Measurements from ENCODE around the gene LDLRAD3.

LDLRAD3 gene

GRCh38 chr11:36078686-36079055, 134.8 kb downstream of the LDLRAD3 start:
- DNase-seq: no peak

- no peak for DNase-seq
Measured at GRCh38 chr11:36079878-36080675, 136.2 kb downstream of the LDLRAD3 start.

GRCh38 chr11:36081274-36081945, 137.5 kb downstream of the LDLRAD3 start:
- DNase-seq: no peak

GRCh38 chr11:36086366-36086765, 142.5 kb downstream of the LDLRAD3 start:
- no peak for DNase-seq

- no peak for DNase-seq
Measured at GRCh38 chr11:36088266-36088972, 144.6 kb downstream of the LDLRAD3 start.

GRCh38 chr11:36089920-36090319, 146.1 kb downstream of the LDLRAD3 start:
- no peak for DNase-seq

GRCh38 chr11:36090356-36091109, 146.7 kb downstream of the LDLRAD3 start:
- DNase-seq: no peak

GRCh38 chr11:36091256-36091811, 147.5 kb downstream of the LDLRAD3 start:
- DNase-seq: no peak

GRCh38 chr11:36092314-36093030, 148.6 kb downstream of the LDLRAD3 start:
- DNase-seq: no peak

- DNase-seq: no peak
Measured at GRCh38 chr11:36093548-36093947, 149.7 kb downstream of the LDLRAD3 start.

- no peak for DNase-seq
Measured at GRCh38 chr11:36094164-36094563, 150.3 kb downstream of the LDLRAD3 start.

GRCh38 chr11:36095716-36096115, 151.9 kb downstream of the LDLRAD3 start:
- no peak for DNase-seq

GRCh38 chr11:36097219-36097650, 153.4 kb downstream of the LDLRAD3 start:
- no peak for DNase-seq

GRCh38 chr11:36098087-36098486, 154.2 kb downstream of the LDLRAD3 start:
- DNase-seq: no peak

GRCh38 chr11:36098853-36099375, 155.1 kb downstream of the LDLRAD3 start:
- DNase-seq: no peak

GRCh38 chr11:36101466-36101865, 157.6 kb downstream of the LDLRAD3 start:
- DNase-seq: no peak

GRCh38 chr11:36102868-36103267, 159.0 kb downstream of the LDLRAD3 start:
- no peak for DNase-seq

GRCh38 chr11:36103933-36104530, 160.2 kb downstream of the LDLRAD3 start:
- no peak for DNase-seq

GRCh38 chr11:36104660-36104992, 160.8 kb downstream of the LDLRAD3 start:
- no peak for DNase-seq

- DNase-seq: no peak
Measured at GRCh38 chr11:36105743-36106581, 162.1 kb downstream of the LDLRAD3 start.
